Measurements from ENCODE around the gene PCGF1. TPM values are rescaled to one million over a fixed set of nuclear protein-coding genes. Genes with fewer than 3 reads are reported as not detected.
A peak's percentile ranks its signal among the peaks of the same experiment; 100 is the strongest.

The PCGF1 gene
- total and polyA plus RNA-seq, 9 of the 15 experiments (the other 6 are each of a cell fraction or from before 2014, with no cell fraction given) = 20.3 to 45.7 (median 29.3) TPM

- TF ChIP-seq REST (IDR thresholded peaks at IDR 0.05; ENCODE audit: borderline replicate concordance) (no peak), REST (CRISPR knock-in tag; IDR thresholded peaks at IDR 0.05; ENCODE audit: low read depth) (0 out of 2 replicates have a peak, but pooled peaks have one; percentile 27), TEAD2 (tag; IDR thresholded peaks at IDR 0.05) (no peak), DACH1 (IDR thresholded peaks at IDR 0.05; ENCODE audit: partially characterized antibody) (no peak), KLF16 (IDR thresholded peaks at IDR 0.05) (no peak), TAF1 (IDR thresholded peaks at IDR 0.05; ENCODE audit: control insufficient read depth, extremely low read depth, insufficient read depth, low read length, severe bottlenecking) (no peak)
- TF ChIP-seq, protein P1, sequence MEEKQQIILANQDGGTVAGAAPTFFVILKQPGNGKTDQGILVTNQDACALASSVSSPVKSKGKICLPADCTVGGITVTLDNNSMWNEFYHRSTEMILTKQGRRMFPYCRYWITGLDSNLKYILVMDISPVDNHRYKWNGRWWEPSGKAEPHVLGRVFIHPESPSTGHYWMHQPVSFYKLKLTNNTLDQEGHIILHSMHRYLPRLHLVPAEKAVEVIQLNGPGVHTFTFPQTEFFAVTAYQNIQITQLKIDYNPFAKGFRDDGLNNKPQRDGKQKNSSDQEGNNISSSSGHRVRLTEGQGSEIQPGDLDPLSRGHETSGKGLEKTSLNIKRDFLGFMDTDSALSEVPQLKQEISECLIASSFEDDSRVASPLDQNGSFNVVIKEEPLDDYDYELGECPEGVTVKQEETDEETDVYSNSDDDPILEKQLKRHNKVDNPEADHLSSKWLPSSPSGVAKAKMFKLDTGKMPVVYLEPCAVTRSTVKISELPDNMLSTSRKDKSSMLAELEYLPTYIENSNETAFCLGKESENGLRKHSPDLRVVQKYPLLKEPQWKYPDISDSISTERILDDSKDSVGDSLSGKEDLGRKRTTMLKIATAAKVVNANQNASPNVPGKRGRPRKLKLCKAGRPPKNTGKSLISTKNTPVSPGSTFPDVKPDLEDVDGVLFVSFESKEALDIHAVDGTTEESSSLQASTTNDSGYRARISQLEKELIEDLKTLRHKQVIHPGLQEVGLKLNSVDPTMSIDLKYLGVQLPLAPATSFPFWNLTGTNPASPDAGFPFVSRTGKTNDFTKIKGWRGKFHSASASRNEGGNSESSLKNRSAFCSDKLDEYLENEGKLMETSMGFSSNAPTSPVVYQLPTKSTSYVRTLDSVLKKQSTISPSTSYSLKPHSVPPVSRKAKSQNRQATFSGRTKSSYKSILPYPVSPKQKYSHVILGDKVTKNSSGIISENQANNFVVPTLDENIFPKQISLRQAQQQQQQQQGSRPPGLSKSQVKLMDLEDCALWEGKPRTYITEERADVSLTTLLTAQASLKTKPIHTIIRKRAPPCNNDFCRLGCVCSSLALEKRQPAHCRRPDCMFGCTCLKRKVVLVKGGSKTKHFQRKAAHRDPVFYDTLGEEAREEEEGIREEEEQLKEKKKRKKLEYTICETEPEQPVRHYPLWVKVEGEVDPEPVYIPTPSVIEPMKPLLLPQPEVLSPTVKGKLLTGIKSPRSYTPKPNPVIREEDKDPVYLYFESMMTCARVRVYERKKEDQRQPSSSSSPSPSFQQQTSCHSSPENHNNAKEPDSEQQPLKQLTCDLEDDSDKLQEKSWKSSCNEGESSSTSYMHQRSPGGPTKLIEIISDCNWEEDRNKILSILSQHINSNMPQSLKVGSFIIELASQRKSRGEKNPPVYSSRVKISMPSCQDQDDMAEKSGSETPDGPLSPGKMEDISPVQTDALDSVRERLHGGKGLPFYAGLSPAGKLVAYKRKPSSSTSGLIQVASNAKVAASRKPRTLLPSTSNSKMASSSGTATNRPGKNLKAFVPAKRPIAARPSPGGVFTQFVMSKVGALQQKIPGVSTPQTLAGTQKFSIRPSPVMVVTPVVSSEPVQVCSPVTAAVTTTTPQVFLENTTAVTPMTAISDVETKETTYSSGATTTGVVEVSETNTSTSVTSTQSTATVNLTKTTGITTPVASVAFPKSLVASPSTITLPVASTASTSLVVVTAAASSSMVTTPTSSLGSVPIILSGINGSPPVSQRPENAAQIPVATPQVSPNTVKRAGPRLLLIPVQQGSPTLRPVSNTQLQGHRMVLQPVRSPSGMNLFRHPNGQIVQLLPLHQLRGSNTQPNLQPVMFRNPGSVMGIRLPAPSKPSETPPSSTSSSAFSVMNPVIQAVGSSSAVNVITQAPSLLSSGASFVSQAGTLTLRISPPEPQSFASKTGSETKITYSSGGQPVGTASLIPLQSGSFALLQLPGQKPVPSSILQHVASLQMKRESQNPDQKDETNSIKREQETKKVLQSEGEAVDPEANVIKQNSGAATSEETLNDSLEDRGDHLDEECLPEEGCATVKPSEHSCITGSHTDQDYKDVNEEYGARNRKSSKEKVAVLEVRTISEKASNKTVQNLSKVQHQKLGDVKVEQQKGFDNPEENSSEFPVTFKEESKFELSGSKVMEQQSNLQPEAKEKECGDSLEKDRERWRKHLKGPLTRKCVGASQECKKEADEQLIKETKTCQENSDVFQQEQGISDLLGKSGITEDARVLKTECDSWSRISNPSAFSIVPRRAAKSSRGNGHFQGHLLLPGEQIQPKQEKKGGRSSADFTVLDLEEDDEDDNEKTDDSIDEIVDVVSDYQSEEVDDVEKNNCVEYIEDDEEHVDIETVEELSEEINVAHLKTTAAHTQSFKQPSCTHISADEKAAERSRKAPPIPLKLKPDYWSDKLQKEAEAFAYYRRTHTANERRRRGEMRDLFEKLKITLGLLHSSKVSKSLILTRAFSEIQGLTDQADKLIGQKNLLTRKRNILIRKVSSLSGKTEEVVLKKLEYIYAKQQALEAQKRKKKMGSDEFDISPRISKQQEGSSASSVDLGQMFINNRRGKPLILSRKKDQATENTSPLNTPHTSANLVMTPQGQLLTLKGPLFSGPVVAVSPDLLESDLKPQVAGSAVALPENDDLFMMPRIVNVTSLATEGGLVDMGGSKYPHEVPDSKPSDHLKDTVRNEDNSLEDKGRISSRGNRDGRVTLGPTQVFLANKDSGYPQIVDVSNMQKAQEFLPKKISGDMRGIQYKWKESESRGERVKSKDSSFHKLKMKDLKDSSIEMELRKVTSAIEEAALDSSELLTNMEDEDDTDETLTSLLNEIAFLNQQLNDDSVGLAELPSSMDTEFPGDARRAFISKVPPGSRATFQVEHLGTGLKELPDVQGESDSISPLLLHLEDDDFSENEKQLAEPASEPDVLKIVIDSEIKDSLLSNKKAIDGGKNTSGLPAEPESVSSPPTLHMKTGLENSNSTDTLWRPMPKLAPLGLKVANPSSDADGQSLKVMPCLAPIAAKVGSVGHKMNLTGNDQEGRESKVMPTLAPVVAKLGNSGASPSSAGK (IDR thresholded peaks at IDR 0.05) = peak; percentile 77
Observed at GRCh38 chr2:74553892-74554819, 46.7 kb upstream of the PCGF1 start, which contains the start of the genes DOK1 and LOXL3 (continued).

Measured in K562 (cell line).